K562 (cell line): ENCODE measurements around the gene BORCS8. TPM values are rescaled to one million over a fixed set of nuclear protein-coding genes. Genes with fewer than 3 reads are reported as not detected.

Experiments
- ASH1L ChIP-seq: fragments of 450-650 bp; IDR thresholded peaks from 2 replicates; pipeline ENCODE4 v1.6.1; 2018; ENCODE audit warnings: borderline replicate concordance, mild to moderate bottlenecking, low read depth; ENCODE audit not compliant: partially characterized antibody
- CUX1 ChIP-seq: fragments of 200-800 bp; sonication (Bioruptor generic); IDR thresholded peaks from 2 replicates; pipeline ENCODE4 v1.6.1; 2016; ENCODE audit warnings: missing genetic modification characterization, missing compliant biosample characterization
- KAT2B ChIP-seq: IDR thresholded peaks from one replicate; pipeline ENCODE4 v1.6.1; 2012; ENCODE audit warnings: low read depth, mild to moderate bottlenecking, control low read depth, inconsistent platforms, low read length, moderate library complexity
- MCM7 ChIP-seq, 2 experiments: fragments of 450-650 bp; IDR thresholded peaks; 2 replicates each; pipeline ENCODE4 v1.6.1; 2016 to 2018
- NCOA2 ChIP-seq, 2 experiments: fragments of 450-650 bp; IDR thresholded peaks; 2 replicates each; pipeline ENCODE4 v1.6.1; 2018; ENCODE audit warnings: mild to moderate bottlenecking in 2 of 2, moderate library complexity in 1 of 2; ENCODE audit not compliant: partially characterized antibody in 2 of 2
- SAP30 ChIP-seq: fragments of 200-600 bp; sonication (generic); IDR thresholded peaks from 2 replicates; pipeline ENCODE4 v1.6.1; 2012; ENCODE audit warnings: borderline replicate concordance, low read depth, mild to moderate bottlenecking, moderate library complexity, low read length, control low read depth, inconsistent platforms; ENCODE audit not compliant: insufficient read depth, poor library complexity, severe bottlenecking
- ZFPM2 ChIP-seq: fragments of 250-450 bp; sonication (Bioruptor Pico); IDR thresholded peaks from 2 replicates; pipeline ENCODE4 v1.5.1; 2022; ENCODE audit warnings: mild to moderate bottlenecking
- ZNF224 ChIP-seq: sonication (generic); formaldehyde crosslinking; IDR thresholded peaks from 2 replicates; pipeline ENCODE4 v1.8.0; 2022; ENCODE audit warnings: mild to moderate bottlenecking, missing genetic modification reagents
- ZNF318 ChIP-seq, 2 experiments: fragments of 450-650 bp; IDR thresholded peaks; 2 replicates each; pipeline ENCODE4 v1.6.1; 2016; ENCODE audit warnings: mild to moderate bottlenecking in 2 of 2, borderline replicate concordance in 1 of 2, low read depth in 1 of 2, moderate library complexity in 1 of 2
- ZNF512 ChIP-seq: IDR thresholded peaks from 2 replicates; pipeline ENCODE4 v1.6.1; 2016; ENCODE audit warnings: missing genetic modification characterization, missing compliant biosample characterization
- ZNF766 ChIP-seq: fragments of 200-800 bp; sonication (Bioruptor generic); conservative IDR thresholded peaks from 2 replicates; pipeline ENCODE4 v1.6.1; 2016; ENCODE audit warnings: missing genetic modification characterization, missing compliant biosample characterization
- polyA plus RNA-seq, 8 experiments: library from polyadenylated mRNA; depleted of rRNA in 4 of 8; stranded (reverse) in 5 of 8; unstranded in 3 of 8; fragments of >200 nt; fragmentation: Nextera tagmentation in 2 of 8; fragmentation: Illumina TruSeq in 1 of 8; extraction: Ambion mirVana in 2 of 8; extraction: Trizol in 1 of 8; gene quantifications; 2 replicates each; pipeline versions ENCODE4 v1.2.1 to v1.2.3, GENCODE V29; 2011 to 2014; ENCODE audit warnings: inconsistent platforms in 1 of 8, missing spikeins in 1 of 8
- total RNA-seq, 7 experiments: library from RNA; depleted of rRNA in 6 of 7; stranded (reverse); fragments of >200 nt in 6 of 7; fragmentation: Illumina TruSeq in 2 of 7; extraction: Trizol in 2 of 7; gene quantifications; 2 replicates each; pipeline versions ENCODE4 v1.2.1 to v1.2.3, GENCODE V29; 2011 to 2021; ENCODE audit warnings: low replicate concordance in 1 of 7

BORCS8 gene
- total and polyA plus RNA-seq, 9 of the 15 experiments (the other 6 are each of a cell fraction or from before 2014, with no cell fraction given), result 4.6 to 33.6 (median 16.3) TPM

- TF ChIP-seq ZNF318 (IDR thresholded peaks at IDR 0.05; ENCODE audit: borderline replicate concordance in 1 of 2, low read depth in 1 of 2) (no peak), ZNF224 (CRISPR knock-in tag) (no peak), MCM7 (IDR thresholded peaks at IDR 0.05) (no peak), ZNF766 (CRISPR knock-in tag) (no peak), NCOA2 (IDR thresholded peaks at IDR 0.05; ENCODE audit: partially characterized antibody in 2 of 2) (no peak), KAT2B (no peak), ASH1L (no peak), CUX1 (CRISPR knock-in tag) (no peak), ZFPM2 (CRISPR knock-in tag) (no peak), ZNF512 (tag) (no peak), SAP30 (peak; percentile 80)
Measured at GRCh38 chr19:19203012-19203856, 11.3 kb upstream of the BORCS8 start, which contains the start of gene NR2C2AP (continued).
